CD4-positive, alpha-beta T cell (primary cell): ENCODE measurements around the gene S100A16. TPM values are rescaled to one million over a fixed set of nuclear protein-coding genes. Genes with fewer than 3 reads are reported as not detected.

ENCODE experiments used
- ATAC-seq: fragments of 200-7000 bp; cut with Tn5 transposase; one replicate; pipeline ENCODE4 v1.10.0; 2022; ENCODE audit warnings: mild to moderate bottlenecking; ENCODE audit not compliant: poor library complexity
- CTCF ChIA-PET: fragments of 350-600 bp; sonication (Branson Sonifier 250); formaldehyde crosslinking; loops from one replicate; lab custom pipeline; 2021; ENCODE audit warnings: antibody characterized with exemption, inconsistent platforms; lab: Charles Lee
- POLR2A ChIA-PET: fragments of 350-600 bp; sonication (Branson Sonifier 250); formaldehyde crosslinking; loops from one replicate; lab custom pipeline; 2021; ENCODE audit warnings: antibody characterized with exemption, inconsistent platforms; lab: Charles Lee
- DNase-seq, 14 experiments: peaks; one replicate each; pipeline ENCODE4 v3.0.0-alpha.2; 2013 to 2020; ENCODE audit warnings: mixed read lengths in 2 of 14
- H3K27ac ChIP-seq, 2 donors: one replicate each; pipeline versions ENCODE4 v1.5.1 to v1.7.0; 2013; ENCODE audit warnings: low read length in 2 of 2, low read depth in 1 of 2, mild to moderate bottlenecking in 1 of 2
- H3K27me3 ChIP-seq, 2 experiments: 1 replicate in 1 of 2; 2 replicates in 1 of 2; pipeline versions ENCODE4 v1.6.1 to v1.7.0; 2013; ENCODE audit warnings: low read length in 2 of 2, control low read depth in 1 of 2, mild to moderate bottlenecking in 1 of 2, moderate library complexity in 1 of 2; ENCODE audit not compliant: insufficient read depth in 2 of 2, control insufficient read depth in 1 of 2
- H3K36me3 ChIP-seq: one replicate; pipeline ENCODE4 v1.6.1; 2013; ENCODE audit warnings: low read length, control low read depth; ENCODE audit not compliant: insufficient read depth
- H3K4me1 ChIP-seq: one replicate; pipeline ENCODE4 v1.6.1; 2013; ENCODE audit warnings: low read length, control low read depth; ENCODE audit not compliant: insufficient read depth
- H3K4me3 ChIP-seq: one replicate; pipeline ENCODE4 v1.5.1; 2013; ENCODE audit warnings: mild to moderate bottlenecking, low read length, moderate library complexity
- H3K9me3 ChIP-seq, 2 experiments: 1 replicate in 1 of 2; 2 replicates in 1 of 2; pipeline versions ENCODE4 v1.6.1 to v1.7.0; 2013; ENCODE audit warnings: low read length in 2 of 2, mild to moderate bottlenecking in 2 of 2, control low read depth in 1 of 2, moderate library complexity in 1 of 2; ENCODE audit not compliant: control insufficient read depth in 1 of 2, insufficient read depth in 1 of 2
- H3K27ac Mint-ChIP-seq: one replicate; pipeline ENCODE4 v1.8.0; 2020; ENCODE audit warnings: mixed read lengths
- H3K27me3 Mint-ChIP-seq: one replicate; pipeline ENCODE4 v1.8.0; 2021; ENCODE audit warnings: mixed read lengths
- H3K36me3 Mint-ChIP-seq: one replicate; pipeline ENCODE4 v1.8.0; 2021; ENCODE audit warnings: low read depth, mixed read lengths
- H3K4me1 Mint-ChIP-seq: one replicate; pipeline ENCODE4 v1.8.0; 2021; ENCODE audit warnings: low read depth, mixed read lengths
- H3K4me3 Mint-ChIP-seq: one replicate; pipeline ENCODE4 v1.8.0; 2020; ENCODE audit warnings: mild to moderate bottlenecking, mixed read lengths
- H3K9me3 Mint-ChIP-seq: one replicate; pipeline ENCODE4 v1.8.0; 2020; ENCODE audit warnings: mixed read lengths
- intact Hi-C, 2 experiments: fragments of 100-400 bp; cut with DNase I in 1 of 2; cut with micrococcal nuclease in 1 of 2; formaldehyde crosslinking; loops; one replicate each; pipeline versions ENCODE4 v1.15.1 to v1.9.0; 2023 to 2025; cut with DNase I, micrococcal nuclease
- total RNA-seq, 174 experiments: library from RNA in 2 of 174; stranded (reverse) in 2 of 174; gene quantifications; one replicate each; pipeline ENCODE4 v1.2.3 and lab custom pipeline; 2021 to 2026
- TF ChIP-seq, protein P1 (sequence below): fragments of 200-600 bp; IDR thresholded peaks from one replicate; pipeline ENCODE4 v1.8.0; 2022; ENCODE audit warnings: antibody characterized with exemption, mild to moderate bottlenecking

Gene S100A16
- total RNA-seq, 2 experiments from 2014 or later, result not detected

DNA sequence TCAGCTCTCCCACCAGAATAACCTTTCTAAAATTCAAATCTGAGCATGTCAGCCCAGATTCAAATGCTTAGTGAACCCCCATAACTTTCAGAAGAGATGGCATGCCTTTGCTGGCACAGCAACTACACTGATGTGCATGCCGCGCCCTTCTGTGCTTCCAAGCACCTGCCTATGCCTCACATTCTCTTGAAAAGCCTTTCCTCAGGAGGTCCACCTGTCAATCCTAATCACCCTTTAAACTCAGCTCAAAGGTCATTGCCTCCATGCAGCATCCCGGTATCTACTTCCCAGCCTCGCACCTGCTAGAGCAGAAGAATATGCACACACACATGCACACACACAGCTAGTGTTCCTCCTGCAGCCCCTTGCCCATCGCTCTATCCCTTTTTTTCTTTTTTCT lies 42.1 kb downstream of the S100A16 start:
- ATAC-seq, result no peak
- TF ChIP-seq, protein P1, sequence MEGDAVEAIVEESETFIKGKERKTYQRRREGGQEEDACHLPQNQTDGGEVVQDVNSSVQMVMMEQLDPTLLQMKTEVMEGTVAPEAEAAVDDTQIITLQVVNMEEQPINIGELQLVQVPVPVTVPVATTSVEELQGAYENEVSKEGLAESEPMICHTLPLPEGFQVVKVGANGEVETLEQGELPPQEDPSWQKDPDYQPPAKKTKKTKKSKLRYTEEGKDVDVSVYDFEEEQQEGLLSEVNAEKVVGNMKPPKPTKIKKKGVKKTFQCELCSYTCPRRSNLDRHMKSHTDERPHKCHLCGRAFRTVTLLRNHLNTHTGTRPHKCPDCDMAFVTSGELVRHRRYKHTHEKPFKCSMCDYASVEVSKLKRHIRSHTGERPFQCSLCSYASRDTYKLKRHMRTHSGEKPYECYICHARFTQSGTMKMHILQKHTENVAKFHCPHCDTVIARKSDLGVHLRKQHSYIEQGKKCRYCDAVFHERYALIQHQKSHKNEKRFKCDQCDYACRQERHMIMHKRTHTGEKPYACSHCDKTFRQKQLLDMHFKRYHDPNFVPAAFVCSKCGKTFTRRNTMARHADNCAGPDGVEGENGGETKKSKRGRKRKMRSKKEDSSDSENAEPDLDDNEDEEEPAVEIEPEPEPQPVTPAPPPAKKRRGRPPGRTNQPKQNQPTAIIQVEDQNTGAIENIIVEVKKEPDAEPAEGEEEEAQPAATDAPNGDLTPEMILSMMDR, result no peak
- Mint-ChIP-seq H3K27me3 (no peaks in the 10 kb centered on the region), H3K4me1 (peaks cover 37% of the 10 kb centered on the region), H3K27ac (no peak overlapping the region), H3K36me3 (no peaks in the 10 kb centered on the region), H3K9me3 (no peaks in the 10 kb centered on the region), H3K4me3 (no peak overlapping the region)
- Histone ChIP-seq H3K27ac (no peak overlapping the region), H3K9me3 (no peaks in the 10 kb centered on the region), H3K4me3 (no peak overlapping the region), H3K4me1 (peaks cover 34% of the 10 kb centered on the region), H3K27me3 (no peaks in the 10 kb centered on the region), H3K36me3 (no peaks in the 10 kb centered on the region)
- CTCF ChIA-PET, result interaction anchor here (0.6 to 3.9 kb wide), 3 partner anchors 25 to 201 kb away, joined by 4 to 69 read pairs (median 5); partner anchors contain the start of gene S100A6
- POLR2A ChIA-PET, result no interaction called here
- intact Hi-C loops, result loop anchor here in 1 of 2 experiments (5.0 kb wide), 2 partner anchors 46 to 416 kb away; partner anchors contain the start of genes RAB13 and S100A14
- DNase-seq, result no peak

DNA sequence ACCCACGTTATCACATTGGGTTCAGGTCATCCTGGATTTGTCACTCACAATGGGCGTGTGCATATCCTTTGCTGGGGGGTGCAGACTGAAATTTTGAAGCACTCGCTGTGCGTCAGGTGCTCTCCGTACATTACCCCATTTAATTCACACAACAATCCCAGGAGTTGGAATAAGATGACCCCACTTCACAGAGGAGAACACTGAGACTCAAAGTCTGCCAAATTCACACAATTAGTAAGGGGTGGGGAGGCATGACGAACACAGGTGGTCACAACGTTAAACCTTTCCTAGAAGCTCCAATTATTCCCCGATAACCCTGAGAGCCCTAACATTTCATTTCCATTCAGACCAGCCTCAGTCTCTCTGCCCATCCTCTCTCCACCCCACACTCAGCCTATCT lies 43.5 kb downstream of the S100A16 start:
- DNase-seq (no peak), ATAC-seq (no peak)
- Mint-ChIP-seq H3K9me3 (no peaks in the 10 kb centered on the region), H3K4me3 (no peak overlapping the region), H3K27ac (no peak overlapping the region), H3K36me3 (no peaks in the 10 kb centered on the region), H3K27me3 (no peaks in the 10 kb centered on the region), H3K4me1 (peaks cover 40% of the 10 kb centered on the region)
- Histone ChIP-seq H3K4me1 (peaks cover 41% of the 10 kb centered on the region), H3K27ac (no peak overlapping the region), H3K9me3 (no peaks in the 10 kb centered on the region), H3K36me3 (no peaks in the 10 kb centered on the region), H3K27me3 (no peaks in the 10 kb centered on the region), H3K4me3 (no peak overlapping the region)
- CTCF ChIA-PET, result interaction anchor here (2.0 to 3.9 kb wide), 3 partner anchors 29 to 59 kb away, joined by 15 to 69 read pairs (median 36); partner anchors contain the start of genes S100A5 and S100A6
- intact Hi-C loops, result loop anchor here in 1 of 2 experiments (1.0 kb wide), 1 partner anchor 58 kb away; no protein-coding TSS in a partner anchor
- TF ChIP-seq, protein P1, result no peak
- POLR2A ChIA-PET, result interaction anchor here (0.5 kb wide), 1 partner anchor 12 kb away, joined by 3 read pairs; no protein-coding TSS in a partner anchor

DNA sequence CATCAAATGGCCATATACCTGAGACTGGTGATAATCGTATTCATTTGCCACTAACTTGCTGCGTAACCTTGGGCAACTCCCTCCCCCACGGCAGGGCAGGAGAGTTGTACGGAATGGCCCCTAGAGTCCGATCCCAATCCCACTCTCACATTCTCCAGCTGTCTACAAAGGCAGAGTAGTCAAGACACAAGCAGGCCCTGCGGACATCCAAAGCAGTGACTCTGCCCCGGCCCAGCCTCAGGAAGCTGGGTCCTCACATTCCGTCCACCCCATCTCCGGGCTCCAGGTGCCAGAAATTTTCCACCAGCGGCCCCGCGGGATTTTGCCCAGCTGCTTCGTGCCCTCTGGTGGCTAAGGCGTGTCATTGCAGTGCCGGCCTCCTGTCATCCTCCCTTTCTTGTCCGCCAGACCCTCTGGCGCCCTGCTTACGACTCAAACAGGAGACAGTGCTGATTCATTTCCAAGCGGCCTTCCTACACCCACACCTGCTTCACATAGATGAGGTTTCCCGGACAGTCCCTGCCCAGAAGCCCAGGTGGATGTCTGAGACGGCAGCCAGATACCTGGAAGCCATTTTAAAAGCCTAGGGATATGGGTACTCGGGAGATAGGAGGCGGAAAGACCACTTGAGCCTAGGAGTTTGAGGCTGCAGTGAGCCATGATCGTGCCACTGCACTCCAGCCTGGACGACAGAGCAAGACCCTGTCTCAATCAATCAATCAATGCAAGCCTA lies 44.4 kb downstream of the S100A16 start:
- TF ChIP-seq, protein P1, result peak; percentile 93
- CTCF ChIA-PET, result interaction anchor here (0.7 to 3.9 kb wide), 9 partner anchors 14 to 186 kb away, joined by 3 to 69 read pairs (median 3); partner anchors contain the start of genes S100A4, S100A5 and S100A6
- no peaks in the 10 kb centered on the region for H3K27me3 Mint-ChIP-seq
- POLR2A ChIA-PET, result interaction anchor here (0.9 to 1.8 kb wide), 6 partner anchors 24 to 65 kb away, joined by 3 to 26 read pairs (median 10); partner anchors contain the start of genes CHTOP, S100A4, S100A5 and S100A6
- H3K9me3 Mint-ChIP-seq, result no peaks in the 10 kb centered on the region
- peak overlapping the region; percentile 34 for H3K4me3 ChIP-seq
- no peak overlapping the region for H3K27ac ChIP-seq
- H3K27ac Mint-ChIP-seq, result peak overlapping the region; percentile 72
- no peaks in the 10 kb centered on the region for H3K36me3 Mint-ChIP-seq
- peak overlapping the region; percentile 59 for H3K4me3 Mint-ChIP-seq
- H3K4me1 Mint-ChIP-seq, result peaks cover 40% of the 10 kb centered on the region
- peak; percentile 66 to 89 (median 75) for DNase-seq
- H3K27me3 ChIP-seq, result no peaks in the 10 kb centered on the region
- H3K9me3 ChIP-seq, result no peaks in the 10 kb centered on the region
- no peaks in the 10 kb centered on the region for H3K36me3 ChIP-seq
- intact Hi-C loops, result loop anchor here (1.0 kb wide), 2 partner anchors 35 to 57 kb away; no protein-coding TSS in a partner anchor
- ATAC-seq, result peak; percentile 48
- peaks cover 41% of the 10 kb centered on the region for H3K4me1 ChIP-seq
